HG02870 (cell line): ENCODE results near the gene APEX1.
"Not testable (repeated sequence)": the region's sequence is repeated elsewhere in the genome, so short reads cannot be mapped to it uniquely, and the experiment has no call there.

Experiments used
- ATAC-seq: cut with Tn5 transposase; IDR thresholded peaks from one replicate; pipeline ENCODE4 v1.9.1; 2021; ENCODE audit warnings: mild to moderate bottlenecking, moderate library complexity; ENCODE audit not compliant: unreplicated experiment

Gene APEX1

GRCh38 chr14:20435582-20436362 is 19.3 kb upstream of the APEX1 start, which contains the start of gene KLHL33:
TSS of gene KLHL33 (minus strand) at chr14:20436166. CDS start at chr14:20435811, 355 bp downstream.
- ATAC-seq, result no peak

- no peak for ATAC-seq
These were observed 18.7 kb upstream of the APEX1 start for GRCh38 chr14:20436363-20436755.

DNA sequence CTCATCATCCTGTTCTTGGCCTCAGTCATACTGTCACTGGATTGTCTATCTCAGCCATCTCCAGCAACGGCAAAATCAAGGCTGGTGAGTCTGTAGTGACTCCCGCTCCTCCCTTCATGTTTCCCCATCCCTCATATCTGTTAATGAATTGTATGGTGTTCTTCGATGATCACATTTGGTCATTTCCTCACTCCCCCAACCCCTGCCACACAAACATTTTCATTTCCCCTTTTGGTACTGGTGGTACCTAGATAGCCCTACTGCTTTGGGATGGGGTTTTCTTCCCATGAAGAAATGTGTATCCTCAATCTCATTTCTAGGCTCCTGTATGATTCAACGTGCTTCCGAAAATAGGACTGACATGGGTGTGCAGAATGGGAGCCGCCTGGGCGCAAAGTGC is 16.4 kb upstream of the APEX1 start:
- no peak for ATAC-seq

DNA sequence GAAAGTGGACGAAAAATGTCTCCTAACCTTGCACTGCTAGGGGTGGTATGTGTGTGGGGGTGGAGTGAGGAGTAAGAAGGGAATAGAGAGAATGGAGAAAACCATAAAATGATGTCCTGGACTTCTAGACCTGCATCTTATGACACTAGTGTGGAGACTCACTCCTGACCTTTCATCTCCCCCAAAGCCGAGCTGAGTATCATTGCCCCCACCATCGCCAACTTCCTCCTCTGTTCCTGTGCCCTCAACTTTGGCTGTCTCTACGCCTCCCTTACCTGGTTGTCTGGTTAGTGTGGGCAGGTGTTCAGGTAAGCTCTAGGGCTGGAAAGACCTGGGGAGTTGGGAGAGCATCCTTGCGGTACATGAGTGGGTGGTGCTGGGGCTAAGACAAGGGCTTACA is 14.6 kb upstream of the APEX1 start:
- ATAC-seq, result no peak

DNA sequence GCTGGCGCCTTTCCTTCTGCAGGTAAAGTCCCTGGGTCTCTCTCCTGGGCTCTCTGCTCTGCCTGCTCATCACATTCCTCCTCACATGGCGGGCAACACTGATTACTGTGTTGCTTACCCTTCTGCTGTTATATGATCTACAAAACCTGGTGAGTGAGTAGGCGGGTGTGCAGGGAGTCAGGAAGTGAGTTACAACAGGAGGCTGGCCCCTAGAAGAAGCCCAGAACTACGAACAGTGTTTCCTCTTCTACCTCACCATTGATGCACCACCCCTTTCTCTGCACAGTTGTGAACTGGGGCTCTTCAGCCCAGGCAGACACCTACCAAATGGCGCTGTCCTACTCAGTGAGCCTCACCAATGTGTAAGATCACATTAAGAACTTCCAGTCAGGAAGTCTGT is 14.1 kb upstream of the APEX1 start:
- ATAC-seq, result peak; percentile 84

GRCh38 chr14:20441461-20441860 is 13.6 kb upstream of the APEX1 start:
- ATAC-seq, result no peak

- not testable (repeated sequence) for ATAC-seq
These were observed 11.4 kb upstream of the APEX1 start for GRCh38 chr14:20443650-20444049.

- no peak for ATAC-seq
These were observed 8.1 kb upstream of the APEX1 start for GRCh38 chr14:20446889-20447288.

- not testable (repeated sequence) for ATAC-seq
These were observed 2.2 kb upstream of the APEX1 start for GRCh38 chr14:20452831-20453230.

- ATAC-seq, result peak; percentile 56
These were observed 602 bp downstream of the APEX1 start for GRCh38 chr14:20455355-20456300.

DNA sequence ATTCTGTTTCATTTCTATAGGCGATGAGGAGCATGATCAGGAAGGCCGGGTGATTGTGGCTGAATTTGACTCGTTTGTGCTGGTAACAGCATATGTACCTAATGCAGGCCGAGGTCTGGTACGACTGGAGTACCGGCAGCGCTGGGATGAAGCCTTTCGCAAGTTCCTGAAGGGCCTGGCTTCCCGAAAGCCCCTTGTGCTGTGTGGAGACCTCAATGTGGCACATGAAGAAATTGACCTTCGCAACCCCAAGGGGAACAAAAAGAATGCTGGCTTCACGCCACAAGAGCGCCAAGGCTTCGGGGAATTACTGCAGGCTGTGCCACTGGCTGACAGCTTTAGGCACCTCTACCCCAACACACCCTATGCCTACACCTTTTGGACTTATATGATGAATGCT is 1.9 kb downstream of the APEX1 start:
- no peak for ATAC-seq

DNA sequence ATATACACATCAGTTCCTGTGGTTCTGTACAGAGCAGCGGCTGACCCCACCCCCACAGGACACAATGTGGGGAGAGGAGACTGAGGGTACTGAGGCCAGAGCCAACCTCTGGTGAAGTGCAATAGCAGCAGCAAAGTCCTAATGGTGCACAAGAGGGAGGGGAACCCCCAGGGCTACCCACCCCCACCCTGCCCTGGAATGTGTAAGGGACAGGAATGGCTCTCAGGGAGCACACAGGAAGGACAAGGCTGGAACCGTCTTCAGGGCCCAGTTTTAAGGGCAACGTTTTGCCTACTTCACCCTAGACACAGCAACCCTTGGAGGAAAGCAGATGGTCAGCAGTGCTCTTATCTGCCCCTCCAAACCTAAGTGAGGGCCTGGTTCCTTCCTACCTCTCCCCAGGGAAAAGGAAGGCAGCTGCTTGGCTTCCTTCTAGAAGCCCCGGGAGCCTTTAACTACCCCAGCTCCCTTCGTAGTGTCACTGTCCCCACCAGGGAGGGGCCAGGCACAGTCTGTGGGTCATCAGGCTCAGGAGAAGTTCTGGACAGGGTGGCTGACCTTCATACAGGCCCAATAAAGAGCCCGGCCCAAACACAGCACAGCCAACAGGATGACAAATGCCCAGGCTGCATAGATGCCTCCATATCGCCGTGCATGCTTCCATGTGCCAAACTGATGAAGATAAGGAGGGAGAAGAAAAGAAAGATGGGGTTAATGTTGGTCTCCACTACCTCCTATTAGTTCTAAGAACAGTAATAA is 3.2 kb downstream of the APEX1 start:
- ATAC-seq, result no peak

DNA sequence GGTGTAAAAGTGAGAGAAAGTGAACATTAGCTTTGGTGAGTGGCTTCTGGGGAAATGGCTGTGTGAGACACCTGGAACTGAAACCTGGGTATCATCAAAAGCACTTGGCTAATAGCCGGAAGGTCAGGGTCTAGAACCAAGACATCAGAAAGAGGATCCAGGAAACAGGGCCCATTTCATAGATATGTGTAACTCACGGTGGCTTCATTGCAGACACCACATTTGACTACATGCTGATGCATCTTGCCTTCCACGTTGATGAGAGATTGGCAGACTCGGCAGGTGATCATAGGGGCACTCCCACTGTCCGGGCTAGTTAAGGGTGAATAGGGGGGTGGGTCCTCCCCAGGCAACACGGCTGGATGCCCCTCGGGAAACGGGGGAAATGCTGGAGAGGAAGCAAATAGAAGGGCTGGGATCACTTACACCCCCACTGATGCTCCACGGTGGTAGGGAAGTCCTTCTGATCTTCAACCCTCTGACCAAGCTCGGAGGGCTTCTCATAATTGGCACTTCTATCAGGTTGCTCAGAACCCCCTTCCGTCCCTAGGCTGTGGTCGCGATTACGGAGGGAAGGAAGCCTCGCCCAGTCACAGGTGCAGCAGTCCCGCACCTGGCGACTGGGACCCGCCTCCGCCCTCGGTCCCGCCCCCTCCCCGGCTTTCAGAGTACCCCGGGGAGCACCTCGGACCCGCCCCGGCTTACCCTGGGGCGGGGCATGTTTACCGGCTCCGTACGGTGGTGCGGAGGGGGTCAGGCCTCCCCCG is 5.6 kb downstream of the APEX1 start:
- ATAC-seq, result peak; percentile 7

- peak; percentile 93 for ATAC-seq
These were observed 6.5 kb downstream of the APEX1 start, which contains the start of gene PIP4P1 for GRCh38 chr14:20461225-20462141. TSS of gene PIP4P1 (minus strand) at chr14:20461434. CDS start at chr14:20461325, 109 bp downstream.

GRCh38 chr14:20468764-20469241 is 13.8 kb downstream of the APEX1 start:
- ATAC-seq, result no peak

DNA sequence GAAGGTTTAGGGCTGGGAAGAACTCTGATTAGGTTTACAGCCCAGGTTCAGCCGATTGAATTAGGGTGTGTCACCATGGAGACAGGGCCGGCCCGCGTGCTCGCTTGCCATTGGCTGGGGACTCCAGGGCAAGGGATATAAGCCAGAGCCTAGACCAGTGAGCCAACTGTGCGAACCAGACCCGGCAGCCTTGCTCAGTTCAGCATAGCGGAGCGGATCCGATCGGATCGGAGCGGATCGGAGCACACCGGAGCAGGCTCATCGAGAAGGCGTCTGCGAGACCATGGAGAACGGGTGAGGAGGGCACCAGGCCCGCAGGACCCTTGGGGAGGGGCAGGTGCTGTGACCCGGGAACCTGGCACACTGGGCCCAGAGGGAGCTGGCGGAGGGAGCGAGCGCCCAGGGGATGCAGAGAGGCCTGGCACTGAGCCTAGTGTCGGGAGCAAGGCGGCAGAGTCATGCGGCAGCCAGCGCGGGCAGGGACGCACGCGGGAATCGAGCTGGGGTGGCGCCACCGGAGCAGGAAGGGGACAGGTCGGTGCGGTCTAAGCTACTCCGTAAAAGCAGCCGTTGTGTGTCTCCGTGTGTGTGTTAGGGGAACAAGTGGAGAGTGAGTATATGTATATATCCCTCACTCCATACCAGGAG is 14.3 kb downstream of the APEX1 start, which contains the start of gene PNP:
TSS of gene PNP (plus strand) at position 165 of the 648 bp plus-strand sequence. CDS start at position 284, 119 bp downstream.
- ATAC-seq, result peak; percentile 97

- ATAC-seq, result peak; percentile 47
These were observed 15.0 kb downstream of the APEX1 start for GRCh38 chr14:20469890-20470602.

DNA sequence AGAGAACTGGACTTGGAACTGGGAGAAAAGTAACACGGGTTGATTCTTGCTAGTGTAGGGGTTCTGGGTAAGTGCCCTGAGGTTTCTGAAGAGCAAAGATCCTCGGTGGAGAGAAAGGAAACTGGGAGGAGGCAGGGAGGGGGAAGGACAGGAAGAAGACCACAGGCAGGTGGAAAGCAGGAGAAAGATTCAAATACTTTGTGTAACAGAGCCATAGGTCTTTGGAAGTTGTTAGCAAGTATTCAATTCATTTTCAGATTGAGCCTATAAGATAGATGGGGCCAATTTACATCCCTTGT is 15.5 kb downstream of the APEX1 start:
- no peak for ATAC-seq
